GM23248 (cell line): Measurements from ENCODE around the gene ZNF219.

Experiments used
- EZH2 ChIP-seq: fragments of 200-600 bp; sonication (generic); IDR thresholded peaks from 2 replicates; pipeline ENCODE4 v1.6.1; 2018; ENCODE audit warnings: antibody characterized with exemption, mild to moderate bottlenecking; ENCODE audit not compliant: insufficient read depth, poor library complexity, severe bottlenecking
- EZH2phosphoT487 ChIP-seq: fragments of 200-600 bp; sonication (generic); IDR thresholded peaks from 2 replicates; pipeline ENCODE4 v1.6.1; 2018; ENCODE audit warnings: antibody characterized with exemption, moderate library complexity, mild to moderate bottlenecking, low read depth; ENCODE audit not compliant: insufficient read depth

- TF ChIP-seq EZH2 (no peak), EZH2phosphoT487 (no peak)
Measured at GRCh38 chr14:21118933-21119332, 20.5 kb upstream of the ZNF219 start.
